HFFc6 (cell line): Measurements from ENCODE around the gene TMEM59. TPM values are rescaled to one million over a fixed set of nuclear protein-coding genes. Genes with fewer than 3 reads are reported as not detected.

ENCODE experiments used
- DNase-seq: peaks from one replicate; pipeline ENCODE4 v3.0.0-alpha.2; 2018
- H3K27ac Mint-ChIP-seq: 2 replicates; pipeline ENCODE4 v1.8.0; 2020; ENCODE audit warnings: mild to moderate bottlenecking, mixed read lengths
- H3K27me3 Mint-ChIP-seq: 2 replicates; pipeline ENCODE4 v1.8.0; 2021; ENCODE audit warnings: mild to moderate bottlenecking, moderate library complexity, mixed read lengths; ENCODE audit not compliant: insufficient read depth
- H3K36me3 Mint-ChIP-seq: 2 replicates; pipeline ENCODE4 v1.8.0; 2021; ENCODE audit warnings: low read depth, mixed read lengths
- H3K4me1 Mint-ChIP-seq: 2 replicates; pipeline ENCODE4 v1.8.0; 2020; ENCODE audit warnings: low read depth, mixed read lengths
- H3K4me3 Mint-ChIP-seq: 2 replicates; pipeline ENCODE4 v1.8.0; 2020; ENCODE audit warnings: mild to moderate bottlenecking, moderate library complexity, mixed read lengths
- H3K9me3 Mint-ChIP-seq: 2 replicates; pipeline ENCODE4 v1.8.0; 2020; ENCODE audit warnings: mild to moderate bottlenecking, mixed read lengths
- CTCF ChIP-seq: fragments of 200-600 bp; sonication (generic); IDR thresholded peaks from 2 replicates; pipeline ENCODE4 v1.5.0; 2021; ENCODE audit warnings: antibody characterized with exemption, mild to moderate bottlenecking
- total RNA-seq, 6 experiments: library from RNA; stranded (reverse); fragmentation: NEBNext Ultra II Directional; extraction: Animal tissue kit (Norgen Biotek cat#: 25700); gene quantifications; 2 replicates in 1 of 6; 3 replicates in 5 of 6; pipeline ENCODE4 v1.2.3, GENCODE V29; 2021

TMEM59 gene
- total RNA-seq, 6 experiments from 2014 or later, result 282 to 460 (median 348) TPM

- Mint-ChIP-seq H3K4me1 (peaks cover 11% of the 10 kb centered on the region; the same call in 1 of the 2 replicates), H3K27ac (no peak overlapping the region), H3K36me3 (no peaks in the 10 kb centered on the region), H3K4me3 (no peak overlapping the region), H3K9me3 (no peaks in the 10 kb centered on the region), H3K27me3 (peaks cover 42% of the 10 kb centered on the region)
- no peak for DNase-seq
- no peak for TF ChIP-seq CTCF
Observed at GRCh38 chr1:54012863-54013262, 40.1 kb downstream of the TMEM59 start.

DNA sequence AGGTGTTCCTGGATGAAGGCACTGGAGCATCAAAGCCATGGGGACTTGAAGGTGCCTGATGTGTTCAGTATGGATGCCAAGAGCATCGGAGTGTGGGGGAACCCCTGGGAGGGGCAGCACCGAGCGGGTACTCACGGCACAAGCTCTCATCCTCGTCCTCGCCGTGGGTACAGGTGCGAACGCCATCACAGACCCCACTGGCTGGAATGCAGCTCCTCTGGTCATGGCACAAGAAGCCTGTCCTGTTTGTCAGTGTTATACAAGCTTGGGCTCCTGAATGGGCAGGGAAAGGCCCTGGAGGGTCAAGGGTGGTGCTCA, 41.0 kb downstream of the TMEM59 start:
- no peak for TF ChIP-seq CTCF
- H3K4me1 Mint-ChIP-seq, result peaks cover 11% of the 10 kb centered on the region; the same call in 1 of the 2 replicates
- peaks cover 38% of the 10 kb centered on the region for H3K27me3 Mint-ChIP-seq

DNA sequence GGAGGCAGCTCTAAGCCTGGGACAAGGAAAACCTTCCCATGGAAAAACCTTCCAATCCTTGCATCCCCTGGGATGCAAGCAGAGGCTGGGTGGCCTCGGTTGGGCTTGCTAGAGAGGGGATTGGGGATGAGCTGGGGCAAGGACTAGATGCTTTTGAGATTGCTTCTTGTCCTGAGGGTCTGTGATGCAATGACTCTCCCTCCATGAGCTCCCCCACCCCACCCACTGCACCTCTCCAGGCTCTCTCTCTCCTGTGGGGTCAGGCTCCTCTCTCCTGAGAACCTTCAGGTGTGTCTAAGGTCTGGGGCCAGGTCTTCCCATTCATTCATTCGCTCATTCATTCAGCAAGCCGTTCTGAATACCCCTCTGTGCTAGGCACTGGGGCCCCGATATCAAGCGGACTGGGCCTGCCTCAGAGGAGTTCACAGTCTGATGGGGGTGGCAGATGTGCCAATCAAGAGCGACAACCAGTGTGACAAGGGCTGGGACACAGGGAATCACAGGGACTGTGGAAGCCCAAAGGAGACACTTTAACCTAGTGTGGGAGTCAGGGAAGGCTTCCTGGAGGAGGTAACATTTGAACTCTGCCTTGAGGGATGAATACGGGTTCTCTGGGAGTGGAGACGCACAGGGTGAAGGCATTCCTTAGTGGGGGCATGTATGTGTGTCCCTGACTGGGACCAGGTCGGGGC, 41.5 kb downstream of the TMEM59 start:
- no peak overlapping the region for H3K27ac Mint-ChIP-seq
- no peak overlapping the region for H3K4me3 Mint-ChIP-seq
- H3K4me1 Mint-ChIP-seq, result peaks cover 8% of the 10 kb centered on the region; the same call in 1 of the 2 replicates
- no peak for DNase-seq
- H3K27me3 Mint-ChIP-seq, result peaks cover 42% of the 10 kb centered on the region
- no peaks in the 10 kb centered on the region for H3K9me3 Mint-ChIP-seq
- no peaks in the 10 kb centered on the region for H3K36me3 Mint-ChIP-seq
- no peak for TF ChIP-seq CTCF

More for the DNA sequence above, 41.0 kb downstream of the TMEM59 start:
- Mint-ChIP-seq H3K36me3 (no peaks in the 10 kb centered on the region), H3K27ac (no peak overlapping the region), H3K4me3 (no peak overlapping the region), H3K9me3 (no peaks in the 10 kb centered on the region)
- DNase-seq, result no peak

DNA sequence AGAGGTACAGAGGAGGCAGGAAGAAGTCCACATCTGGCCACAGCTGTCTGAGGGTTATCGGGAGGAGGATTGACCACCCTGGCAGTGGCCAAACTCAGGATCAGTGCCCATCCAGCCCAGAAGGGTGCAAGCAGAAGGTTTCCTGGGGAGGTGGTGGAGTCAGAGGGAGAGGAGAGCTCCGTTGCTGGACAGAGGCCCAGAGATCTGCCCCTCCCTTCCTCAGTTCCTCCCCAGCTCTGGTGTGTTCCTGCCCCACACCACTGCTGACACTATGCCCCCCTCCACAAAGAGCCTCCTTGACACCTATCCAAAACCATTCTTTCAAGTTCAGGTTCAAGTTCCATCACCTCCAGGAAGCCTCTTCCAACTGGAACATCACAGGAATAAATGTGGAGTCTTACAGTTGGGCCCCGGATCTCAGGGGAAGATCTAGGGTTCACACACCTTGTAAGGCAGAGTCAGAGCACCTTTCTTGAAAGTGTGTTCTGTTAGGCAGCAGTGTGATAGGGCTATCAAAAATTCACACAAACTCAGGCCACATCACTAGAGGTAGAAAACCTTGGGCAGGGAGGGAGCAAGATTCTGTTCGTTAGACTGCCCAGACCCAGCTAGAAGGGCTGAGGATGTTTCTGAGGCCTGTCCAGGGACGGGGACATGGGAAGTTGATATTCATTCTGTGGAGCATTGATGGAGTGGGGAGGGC, 42.4 kb downstream of the TMEM59 start:
- Mint-ChIP-seq H3K27me3 (peaks cover 46% of the 10 kb centered on the region), H3K4me3 (no peak overlapping the region), H3K4me1 (no peaks in the 10 kb centered on the region), H3K9me3 (no peaks in the 10 kb centered on the region), H3K27ac (no peak overlapping the region), H3K36me3 (no peaks in the 10 kb centered on the region)
- DNase-seq, result no peak
- TF ChIP-seq CTCF, result no peak

- H3K36me3 Mint-ChIP-seq, result no peaks in the 10 kb centered on the region
- no peaks in the 10 kb centered on the region for H3K4me1 Mint-ChIP-seq
- peaks cover 46% of the 10 kb centered on the region for H3K27me3 Mint-ChIP-seq
- H3K9me3 Mint-ChIP-seq, result no peaks in the 10 kb centered on the region
- no peak for TF ChIP-seq CTCF
- no peak overlapping the region for H3K27ac Mint-ChIP-seq
- DNase-seq, result no peak
- H3K4me3 Mint-ChIP-seq, result no peak overlapping the region
Observed at GRCh38 chr1:54009406-54009805, 43.6 kb downstream of the TMEM59 start.
